ENCODE results near the gene MACF1.

GRCh38 chr1:39183503-39184353 is 20.8 kb upstream of the MACF1 start:
- peak; percentile 40 to 71 (median 63) for TF ChIP-seq CTCF (IDR thresholded peaks at IDR 0.05 in 8 of 11, conservative IDR thresholded peaks at IDR 0.05 in 3 of 11)
- peak in 1 of 3 donors; percentile 48 for TF ChIP-seq POLR2AphosphoS5 (IDR thresholded peaks at IDR 0.05)

Measured in spleen (tissue), 7 donors.